HG03558 (cell line): ENCODE data around the gene HEBP1.

Experiments
- ATAC-seq: cut with Tn5 transposase; IDR thresholded peaks from one replicate; pipeline ENCODE4 v1.9.1; 2021; ENCODE audit warnings: moderate number of reproducible peaks; ENCODE audit not compliant: unreplicated experiment; ENCODE audit errors: extremely low read depth

The HEBP1 gene

GRCh38 chr12:12993367-12993766 lies 6.7 kb downstream of the HEBP1 start:
- ATAC-seq = no peak

- ATAC-seq = no peak
Observed at GRCh38 chr12:12992418-12993130, 7.5 kb downstream of the HEBP1 start.

GRCh38 chr12:12990700-12991468 lies 9.2 kb downstream of the HEBP1 start:
- no peak for ATAC-seq

- no peak for ATAC-seq
Observed at GRCh38 chr12:12987421-12987820, 12.6 kb downstream of the HEBP1 start.

GRCh38 chr12:12986775-12987331 lies 13.2 kb downstream of the HEBP1 start:
- no peak for ATAC-seq

- no peak for ATAC-seq
Observed at GRCh38 chr12:12985817-12986408, 14.2 kb downstream of the HEBP1 start.

- no peak for ATAC-seq
Observed at GRCh38 chr12:12984149-12984548, 15.9 kb downstream of the HEBP1 start.

GRCh38 chr12:12983420-12984035 lies 16.5 kb downstream of the HEBP1 start:
- no peak for ATAC-seq

GRCh38 chr12:12982331-12982730 lies 17.7 kb downstream of the HEBP1 start:
- ATAC-seq = no peak

GRCh38 chr12:12979731-12980259 lies 20.3 kb downstream of the HEBP1 start:
- ATAC-seq = no peak

- no peak for ATAC-seq
Observed at GRCh38 chr12:12979126-12979525, 20.9 kb downstream of the HEBP1 start.

GRCh38 chr12:12977231-12977630 lies 22.8 kb downstream of the HEBP1 start:
- ATAC-seq = no peak

GRCh38 chr12:12976366-12976765 lies 23.7 kb downstream of the HEBP1 start:
- ATAC-seq = no peak

GRCh38 chr12:12975322-12976077 lies 24.6 kb downstream of the HEBP1 start:
- ATAC-seq = no peak

- no peak for ATAC-seq
Observed at GRCh38 chr12:12974211-12974610, 25.9 kb downstream of the HEBP1 start.

- ATAC-seq = no peak
Observed at GRCh38 chr12:12973019-12973418, 27.0 kb downstream of the HEBP1 start.

GRCh38 chr12:12965836-12966235 lies 34.2 kb downstream of the HEBP1 start:
- no peak for ATAC-seq

GRCh38 chr12:12964255-12964654 lies 35.8 kb downstream of the HEBP1 start:
- ATAC-seq = no peak

GRCh38 chr12:12960639-12961209 lies 39.3 kb downstream of the HEBP1 start:
- no peak for ATAC-seq
